SK-N-SH treated with all-trans-retinoic acid at 6 μM for 48 hours (cell line): Measurements from ENCODE around the gene RUFY4.

Source experiments
- RARB ChIP-seq: fragments of 250-450 bp; sonication (Bioruptor Pico); IDR thresholded peaks from 2 replicates; pipeline ENCODE4 v1.8.0; 2021; ENCODE audit warnings: mild to moderate bottlenecking, moderate library complexity
- ZFP3 ChIP-seq: fragments of 250-450 bp; sonication (Bioruptor Pico); IDR thresholded peaks from 2 replicates; pipeline ENCODE4 v1.5.0; 2020; ENCODE audit warnings: mild to moderate bottlenecking, moderate library complexity

- TF ChIP-seq RARB (no peak), ZFP3 (CRISPR knock-in tag) (no peak)
These were observed 14.3 kb downstream of the RUFY4 start for GRCh38 chr2:218083352-218083676.
